ENCODE measurements around the gene SLC12A8.

DNA sequence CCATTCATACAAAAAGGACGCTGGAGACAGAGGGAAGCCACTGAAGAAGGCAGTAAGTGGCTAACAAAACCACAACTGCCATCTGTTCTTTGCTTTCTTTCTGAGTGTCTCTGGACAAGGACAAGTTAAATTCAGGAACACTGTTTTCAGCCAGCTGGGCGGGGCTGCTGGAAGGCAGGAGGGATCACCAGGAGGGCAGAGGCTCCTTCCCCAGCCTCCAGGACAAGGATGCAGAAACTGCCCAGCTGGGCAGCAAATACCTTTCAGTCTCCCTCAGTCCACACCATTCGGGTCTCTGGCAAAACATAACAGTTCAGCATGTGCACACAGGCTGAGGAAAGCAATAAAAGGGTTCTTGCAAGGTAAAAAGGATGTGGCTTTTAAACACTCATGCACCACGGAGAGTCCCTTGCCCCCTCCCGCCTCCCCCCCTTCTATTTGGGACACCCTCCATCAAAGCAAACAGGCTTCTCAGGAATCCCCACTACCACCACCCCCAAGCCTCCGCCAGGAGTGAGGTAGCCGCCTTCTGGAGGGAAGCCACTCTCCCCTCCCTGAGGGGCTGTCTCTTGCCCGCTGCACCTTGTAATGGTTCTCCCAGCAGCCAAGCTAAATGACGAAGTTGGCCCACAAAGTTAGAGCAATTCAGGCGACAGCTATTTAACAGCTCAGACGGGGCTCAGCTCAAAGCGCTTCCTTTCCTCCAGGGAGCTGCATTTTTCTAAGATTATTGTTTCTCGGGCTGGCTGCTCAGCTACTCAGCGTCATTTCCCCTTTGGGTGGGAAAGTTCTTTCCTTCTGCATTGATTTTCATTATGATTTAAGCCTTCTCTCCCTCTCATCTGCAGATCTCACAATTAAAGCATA, 160.6 kb downstream of the SLC12A8 start:
- TF ChIP-seq EZH2phosphoT487 (IDR thresholded peaks at IDR 0.05; ENCODE audit: unreplicated experiment) (no peak), POLR2AphosphoS5 (IDR thresholded peaks at IDR 0.05; ENCODE audit: low read depth) (no peak), EZH2 (IDR thresholded peaks at IDR 0.05; ENCODE audit: low read depth, unreplicated experiment) (no peak)
- TF ChIP-seq, protein P1, sequence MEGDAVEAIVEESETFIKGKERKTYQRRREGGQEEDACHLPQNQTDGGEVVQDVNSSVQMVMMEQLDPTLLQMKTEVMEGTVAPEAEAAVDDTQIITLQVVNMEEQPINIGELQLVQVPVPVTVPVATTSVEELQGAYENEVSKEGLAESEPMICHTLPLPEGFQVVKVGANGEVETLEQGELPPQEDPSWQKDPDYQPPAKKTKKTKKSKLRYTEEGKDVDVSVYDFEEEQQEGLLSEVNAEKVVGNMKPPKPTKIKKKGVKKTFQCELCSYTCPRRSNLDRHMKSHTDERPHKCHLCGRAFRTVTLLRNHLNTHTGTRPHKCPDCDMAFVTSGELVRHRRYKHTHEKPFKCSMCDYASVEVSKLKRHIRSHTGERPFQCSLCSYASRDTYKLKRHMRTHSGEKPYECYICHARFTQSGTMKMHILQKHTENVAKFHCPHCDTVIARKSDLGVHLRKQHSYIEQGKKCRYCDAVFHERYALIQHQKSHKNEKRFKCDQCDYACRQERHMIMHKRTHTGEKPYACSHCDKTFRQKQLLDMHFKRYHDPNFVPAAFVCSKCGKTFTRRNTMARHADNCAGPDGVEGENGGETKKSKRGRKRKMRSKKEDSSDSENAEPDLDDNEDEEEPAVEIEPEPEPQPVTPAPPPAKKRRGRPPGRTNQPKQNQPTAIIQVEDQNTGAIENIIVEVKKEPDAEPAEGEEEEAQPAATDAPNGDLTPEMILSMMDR (conservative IDR thresholded peaks at IDR 0.05; ENCODE audit: low read depth in 2 of 2) = no peak
